Measurements from ENCODE around the gene CLCNKA.

CLCNKA gene

GRCh38 chr1:16078925-16079656 lies 57.3 kb downstream of the CLCNKA start:
- peak; percentile 84 for DNase-seq (ENCODE audit: low spot score)

DNA sequence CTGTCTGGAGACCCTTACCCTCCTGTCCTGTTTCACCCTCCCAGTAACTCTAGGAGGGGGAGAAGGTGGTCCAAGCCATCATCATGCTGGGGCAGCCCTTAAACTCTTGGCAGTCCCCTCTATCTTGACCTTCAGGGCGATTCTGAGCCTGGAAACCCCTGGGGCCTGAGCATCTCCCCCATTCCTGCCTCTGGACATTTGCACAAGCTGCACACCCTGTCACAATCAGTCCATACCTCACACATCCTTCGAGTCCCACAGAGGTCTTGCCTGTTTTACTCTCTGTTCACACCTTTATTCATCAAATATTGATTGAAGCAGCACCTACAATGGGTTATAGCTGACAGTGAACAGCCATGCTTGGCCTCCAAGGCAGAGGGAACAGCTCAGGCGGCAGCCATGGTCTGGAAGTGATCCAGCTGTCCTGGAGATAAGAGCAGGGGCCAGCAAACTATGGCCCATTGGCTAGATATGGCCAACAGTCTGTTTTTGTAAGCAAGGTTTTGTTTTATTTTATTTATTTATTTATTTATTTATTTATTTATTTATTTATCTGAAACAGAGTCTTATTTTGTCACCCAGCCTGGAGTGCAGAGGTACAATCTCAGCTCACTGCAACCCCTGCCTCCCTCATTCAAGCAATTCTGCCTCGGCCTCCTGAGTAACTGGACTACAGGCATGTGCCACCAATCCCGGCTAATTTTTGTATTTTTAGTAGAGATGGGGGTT lies 58.8 kb downstream of the CLCNKA start:
- no peak for DNase-seq (ENCODE audit: low spot score)

GRCh38 chr1:16081636-16082035 lies 59.8 kb downstream of the CLCNKA start:
- no peak for DNase-seq (ENCODE audit: low spot score)

DNA sequence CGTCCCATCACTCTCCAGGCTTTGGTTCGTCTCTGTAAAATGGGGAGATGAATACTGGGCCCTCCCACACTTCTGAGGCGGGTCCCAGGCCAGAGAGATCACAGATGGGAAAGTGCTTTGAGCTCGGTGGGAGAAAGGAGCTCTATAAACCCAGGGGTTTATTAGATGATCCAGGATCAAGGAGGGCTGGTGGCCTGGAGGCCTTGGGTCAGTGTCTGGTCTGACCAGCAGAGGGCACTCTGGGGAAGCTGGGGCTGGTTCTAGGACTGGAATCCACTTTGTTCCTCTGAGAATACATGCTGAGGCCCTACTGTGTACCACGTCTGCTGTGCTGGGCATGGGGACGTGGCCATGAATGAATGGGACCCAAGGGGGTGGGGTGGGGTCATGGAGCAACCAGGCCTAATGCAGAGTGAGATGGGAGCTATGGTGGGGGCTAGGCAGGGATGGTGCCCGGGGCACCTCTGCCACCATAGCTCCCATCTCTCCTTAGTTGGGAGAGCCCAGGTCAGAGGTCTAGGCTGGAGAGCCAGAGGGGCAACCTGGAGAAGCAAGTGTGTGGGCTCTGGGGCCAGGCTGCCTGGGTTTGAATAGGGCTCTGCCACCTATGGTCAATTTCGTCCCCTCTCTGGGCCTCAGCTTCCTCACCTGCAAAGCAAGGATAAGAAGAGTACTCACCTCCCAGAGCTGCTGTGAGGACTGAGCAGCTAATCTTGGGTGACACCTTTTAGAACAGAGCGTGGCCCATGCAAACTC lies 60.6 kb downstream of the CLCNKA start:
- peak; percentile 84 for DNase-seq (ENCODE audit: low spot score)

GRCh38 chr1:16083486-16083885 lies 61.6 kb downstream of the CLCNKA start:
- DNase-seq (ENCODE audit: low spot score), result no peak

Data from AG20443 (cell line).